Cardiac septum (tissue), 1 donor: ENCODE measurements around the gene PTPN5. TPM values are rescaled to one million over a fixed set of nuclear protein-coding genes. Genes with fewer than 3 reads are reported as not detected.

ENCODE experiments used
- DNase-seq: peaks from one replicate; pipeline ENCODE4 v3.0.0-alpha.2; 2020; ENCODE audit warnings: low spot score
- intact Hi-C: fragments of 100-400 bp; cut with DNase I; formaldehyde crosslinking; loops from one replicate; pipeline ENCODE4 v1.14.0; 2022
- total RNA-seq: library from RNA; stranded (reverse); fragmentation: NEBNext Ultra II Directional; extraction: Animal tissue kit (Norgen Biotek cat#: 25700); gene quantifications from one replicate; pipeline ENCODE4 v1.2.1, GENCODE V29; 2021
- donor health status: DM: no; HTN: no; CAD: no.

Gene PTPN5
- total RNA-seq, 1 donor from 2014 or later = 3.8 TPM

GRCh38 chr11:18749681-18750319 is 41.8 kb downstream of the PTPN5 start:
- intact Hi-C loops = no loop called here
- no peak for DNase-seq

GRCh38 chr11:18748766-18749365 is 42.7 kb downstream of the PTPN5 start:
- intact Hi-C loops = no loop called here
- DNase-seq = no peak

- intact Hi-C loops = no loop called here
- no peak for DNase-seq
These were observed 46.3 kb downstream of the PTPN5 start for GRCh38 chr11:18745251-18745650.

- intact Hi-C loops = no loop called here
- no peak for DNase-seq
These were observed 47.6 kb downstream of the PTPN5 start for GRCh38 chr11:18743900-18744514.

- intact Hi-C loops = no loop called here
- DNase-seq = no peak
These were observed 48.2 kb downstream of the PTPN5 start for GRCh38 chr11:18743365-18743764.

- intact Hi-C loops = no loop called here
- DNase-seq = no peak
These were observed 49.8 kb downstream of the PTPN5 start for GRCh38 chr11:18741783-18742182.

GRCh38 chr11:18739685-18740084 is 51.9 kb downstream of the PTPN5 start:
- intact Hi-C loops = no loop called here
- no peak for DNase-seq

GRCh38 chr11:18737642-18738041 is 54.0 kb downstream of the PTPN5 start:
- DNase-seq = no peak
- intact Hi-C loops = no loop called here

- intact Hi-C loops = no loop called here
- no peak for DNase-seq
These were observed 54.9 kb downstream of the PTPN5 start for GRCh38 chr11:18736590-18737148.

- intact Hi-C loops = loop anchor here (5.0 kb wide), 1 partner anchor 616 kb away; no protein-coding TSS in a partner anchor
- no peak for DNase-seq
These were observed 58.4 kb downstream of the PTPN5 start for GRCh38 chr11:18733202-18733601.

GRCh38 chr11:18731949-18732821 is 59.4 kb downstream of the PTPN5 start:
- DNase-seq = no peak
- intact Hi-C loops = loop anchor here (5.0 kb wide), 1 partner anchor 615 kb away; no protein-coding TSS in a partner anchor

- no peak for DNase-seq
- intact Hi-C loops = loop anchor here (5.0 kb wide), 1 partner anchor 614 kb away; no protein-coding TSS in a partner anchor
These were observed 60.2 kb downstream of the PTPN5 start for GRCh38 chr11:18731441-18731840.

- intact Hi-C loops = loop anchor here (5.0 kb wide), 1 partner anchor 613 kb away; no protein-coding TSS in a partner anchor
- DNase-seq = no peak
These were observed 61.6 kb downstream of the PTPN5 start for GRCh38 chr11:18730020-18730419.

GRCh38 chr11:18729426-18729825 is 62.2 kb downstream of the PTPN5 start:
- intact Hi-C loops = no loop called here
- no peak for DNase-seq

- DNase-seq = no peak
- intact Hi-C loops = no loop called here
These were observed 62.9 kb downstream of the PTPN5 start for GRCh38 chr11:18728658-18729057.

- DNase-seq = no peak
- intact Hi-C loops = no loop called here
These were observed 63.9 kb downstream of the PTPN5 start for GRCh38 chr11:18727479-18728236.

GRCh38 chr11:18726040-18726439 is 65.6 kb downstream of the PTPN5 start, which contains the start of gene IGSF22:
TSS of gene IGSF22 (minus strand) at chr11:18726188. CDS start at chr11:18724236, 1,952 bp downstream.
- intact Hi-C loops = no loop called here
- no peak for DNase-seq

- DNase-seq = no peak
- intact Hi-C loops = no loop called here
These were observed 67.6 kb downstream of the PTPN5 start for GRCh38 chr11:18723991-18724390.

GRCh38 chr11:18722293-18722637 is 69.3 kb downstream of the PTPN5 start:
- intact Hi-C loops = no loop called here

More at GRCh38 chr11:18722293-18722637, 69.3 kb downstream of the PTPN5 start:
- DNase-seq = no peak
